A549 (cell line): ENCODE data around the gene CCDC127.
"Not testable (repeated sequence)": the region's sequence is repeated elsewhere in the genome, so short reads cannot be mapped to it uniquely, and the experiment has no call there.

ENCODE experiments used
- EHMT2 ChIP-seq: fragments of 200-600 bp; sonication (generic); IDR thresholded peaks from 2 replicates; pipeline ENCODE4 v1.6.1; 2016; ENCODE audit warnings: antibody characterized with exemption, low read depth, mild to moderate bottlenecking, moderate library complexity
- MYC ChIP-seq: IDR thresholded peaks from 2 replicates; pipeline ENCODE4 v1.6.1; 2012; ENCODE audit warnings: mild to moderate bottlenecking, inconsistent platforms, low read length, improper control_type of control experiment, borderline replicate concordance
- SMC3 ChIP-seq: fragments of >200 bp; sonication (Bioruptor Twin); formaldehyde crosslinking; IDR thresholded peaks from 3 replicates; pipeline ENCODE4 v1.6.1; 2018; ENCODE audit warnings: inconsistent platforms
- TF ChIP-seq, protein P1 (sequence below): fragments of 250-450 bp; sonication (Bioruptor Pico); IDR thresholded peaks from 2 replicates; pipeline ENCODE4 v1.5.0; 2020; ENCODE audit warnings: low read depth, mild to moderate bottlenecking, moderate library complexity

DNA sequence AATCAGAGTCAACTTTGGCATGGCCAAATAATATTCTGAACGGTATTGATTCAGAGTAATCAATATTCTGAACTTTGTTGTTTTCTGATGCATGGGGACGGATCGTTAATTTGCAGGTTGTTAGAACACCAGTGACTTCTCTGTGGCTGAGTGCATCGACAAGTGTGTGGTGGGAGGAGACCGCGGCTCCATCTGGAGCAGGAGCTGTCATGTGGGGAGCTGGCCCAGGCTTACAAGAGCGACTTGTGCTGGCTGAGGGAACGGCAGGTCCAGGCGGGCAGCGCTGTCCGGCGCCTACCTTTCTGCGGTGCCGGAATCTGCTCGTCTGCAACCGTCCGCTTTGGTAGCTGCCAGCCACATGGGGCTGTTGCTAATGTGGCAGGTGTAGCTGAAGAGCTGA lies 9.4 kb upstream of the CCDC127 start:
- TF ChIP-seq SMC3, MYC, EHMT2: not testable (repeated sequence)
- TF ChIP-seq, protein P1, sequence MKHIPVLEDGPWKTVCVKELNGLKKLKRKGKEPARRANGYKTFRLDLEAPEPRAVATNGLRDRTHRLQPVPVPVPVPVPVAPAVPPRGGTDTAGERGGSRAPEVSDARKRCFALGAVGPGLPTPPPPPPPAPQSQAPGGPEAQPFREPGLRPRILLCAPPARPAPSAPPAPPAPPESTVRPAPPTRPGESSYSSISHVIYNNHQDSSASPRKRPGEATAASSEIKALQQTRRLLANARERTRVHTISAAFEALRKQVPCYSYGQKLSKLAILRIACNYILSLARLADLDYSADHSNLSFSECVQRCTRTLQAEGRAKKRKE (CRISPR knock-in tag) = not testable (repeated sequence)
